ENCODE measurements around the gene PCBP4.

The PCBP4 gene

GRCh38 chr3:51968170-51968775 is 1.0 kb upstream of the PCBP4 start:
- peak overlapping the region; percentile 84 for H3K4me3 ChIP-seq (ENCODE audit: low read length)
- peaks cover 3% of the 10 kb centered on the region for H3K36me3 ChIP-seq (ENCODE audit: insufficient read depth, low read length)
- no peaks in the 10 kb centered on the region for H3K27me3 ChIP-seq (ENCODE audit: control insufficient read depth, insufficient read depth, low read length)
- H3K4me1 ChIP-seq (ENCODE audit: control insufficient read depth, insufficient read depth, low read length), result peaks cover 46% of the 10 kb centered on the region
- peak overlapping the region; percentile 99 for H3K4me2 ChIP-seq (ENCODE audit: low read length)
- no peaks in the 10 kb centered on the region for H3K9me3 ChIP-seq (replicated peaks; ENCODE audit: low read length)
- peak overlapping the region; percentile 80 for H3K9ac ChIP-seq (ENCODE audit: low read depth, low read length)

DNA sequence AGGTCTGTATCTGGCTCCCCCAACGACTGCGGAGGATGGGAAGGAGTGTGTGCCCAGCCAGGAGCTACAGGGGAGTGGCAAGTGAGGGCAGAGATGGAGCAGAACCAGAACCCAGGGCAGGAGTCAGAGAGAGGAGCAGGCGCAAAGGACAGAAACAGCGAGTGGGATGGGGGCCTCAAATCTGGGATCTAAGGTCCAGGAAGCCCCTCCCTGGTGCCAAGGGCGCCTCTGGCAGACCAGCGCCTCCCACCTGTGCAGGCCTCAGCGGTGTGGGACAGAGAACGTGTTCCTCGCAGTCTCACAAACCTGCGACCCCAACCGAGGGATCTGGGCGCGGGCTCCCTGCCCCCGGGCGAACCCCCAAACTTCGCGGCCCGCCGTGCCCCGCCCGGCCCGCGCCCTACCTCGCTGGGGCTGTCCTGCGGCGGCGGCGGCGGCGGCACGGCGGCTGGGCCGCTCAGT is 301 bp downstream of the PCBP4 start:
- Histone ChIP-seq H3K4me3 (ENCODE audit: low read length) (peak overlapping the region; percentile 90), H3K4me1 (ENCODE audit: control insufficient read depth, insufficient read depth, low read length) (peaks cover 46% of the 10 kb centered on the region), H3K9me3 (replicated peaks; ENCODE audit: low read length) (no peaks in the 10 kb centered on the region), H3K4me2 (ENCODE audit: low read length) (peak overlapping the region; percentile 100), H3K27me3 (ENCODE audit: control insufficient read depth, insufficient read depth, low read length) (no peaks in the 10 kb centered on the region), H3K9ac (ENCODE audit: low read depth, low read length) (peak overlapping the region; percentile 87), H3K36me3 (ENCODE audit: insufficient read depth, low read length) (peaks cover 9% of the 10 kb centered on the region)

GRCh38 chr3:51966486-51966885 is 768 bp downstream of the PCBP4 start:
- Histone ChIP-seq H3K4me3 (ENCODE audit: low read length) (peak overlapping the region; percentile 90), H3K9ac (ENCODE audit: low read depth, low read length) (peak overlapping the region; percentile 87), H3K27me3 (ENCODE audit: control insufficient read depth, insufficient read depth, low read length) (no peaks in the 10 kb centered on the region), H3K4me1 (ENCODE audit: control insufficient read depth, insufficient read depth, low read length) (peaks cover 46% of the 10 kb centered on the region), H3K36me3 (ENCODE audit: insufficient read depth, low read length) (peaks cover 9% of the 10 kb centered on the region), H3K9me3 (replicated peaks; ENCODE audit: low read length) (no peaks in the 10 kb centered on the region), H3K4me2 (ENCODE audit: low read length) (peak overlapping the region; percentile 100)

DNA sequence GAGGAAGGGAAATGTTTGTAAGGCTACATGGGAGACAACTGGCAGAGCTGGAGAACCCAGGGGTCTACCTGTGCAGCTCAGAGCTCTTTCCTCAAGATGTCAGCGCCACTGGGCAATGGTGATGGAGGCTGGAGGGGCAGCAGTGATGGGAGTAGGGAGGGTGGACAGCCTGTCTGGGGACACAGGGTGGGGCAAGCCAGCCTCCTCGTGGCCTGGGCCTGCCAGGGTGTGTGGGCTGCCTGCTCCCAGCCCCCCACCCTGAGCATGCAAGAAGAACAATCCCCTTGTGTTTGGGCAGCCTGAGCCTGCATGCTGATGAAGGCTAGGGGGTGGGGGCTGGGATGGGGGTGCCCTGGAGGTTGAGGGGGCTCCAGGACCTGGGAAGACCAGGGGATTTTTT is 1.2 kb downstream of the PCBP4 start:
- peaks cover 9% of the 10 kb centered on the region for H3K36me3 ChIP-seq (ENCODE audit: insufficient read depth, low read length)
- H3K9me3 ChIP-seq (replicated peaks; ENCODE audit: low read length), result no peaks in the 10 kb centered on the region
- peak overlapping the region; percentile 90 for H3K4me3 ChIP-seq (ENCODE audit: low read length)
- no peak overlapping the region for H3K9ac ChIP-seq (ENCODE audit: low read depth, low read length)
- peaks cover 46% of the 10 kb centered on the region for H3K4me1 ChIP-seq (ENCODE audit: control insufficient read depth, insufficient read depth, low read length)
- H3K4me2 ChIP-seq (ENCODE audit: low read length), result peak overlapping the region; percentile 100
- no peaks in the 10 kb centered on the region for H3K27me3 ChIP-seq (ENCODE audit: control insufficient read depth, insufficient read depth, low read length)

DNA sequence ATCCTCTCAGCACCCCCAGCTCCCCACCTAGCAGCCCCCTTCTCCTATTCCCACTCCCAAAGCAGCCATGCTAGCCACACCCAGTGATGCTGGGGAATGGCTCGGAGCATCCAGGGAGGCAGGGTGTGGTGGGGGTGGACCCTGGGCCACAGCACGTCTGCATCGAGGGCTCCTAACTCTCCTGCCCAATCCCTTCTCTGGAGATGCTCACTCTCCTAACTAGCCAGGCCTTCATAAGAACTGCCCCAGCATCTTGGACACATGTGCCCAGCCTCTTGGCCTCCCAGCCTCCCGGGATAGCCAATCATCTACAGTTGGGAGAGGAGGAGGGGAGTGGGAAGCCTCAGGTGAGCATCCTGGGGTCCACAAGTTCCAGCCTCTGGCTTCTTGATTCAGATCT is 2.7 kb downstream of the PCBP4 start:
- Histone ChIP-seq H3K4me2 (ENCODE audit: low read length) (peak overlapping the region; percentile 100), H3K4me3 (ENCODE audit: low read length) (peak overlapping the region; percentile 10), H3K9ac (ENCODE audit: low read depth, low read length) (peak overlapping the region; percentile 27), H3K36me3 (ENCODE audit: insufficient read depth, low read length) (peaks cover 14% of the 10 kb centered on the region), H3K9me3 (replicated peaks; ENCODE audit: low read length) (no peaks in the 10 kb centered on the region), H3K4me1 (ENCODE audit: control insufficient read depth, insufficient read depth, low read length) (peaks cover 46% of the 10 kb centered on the region), H3K27me3 (ENCODE audit: control insufficient read depth, insufficient read depth, low read length) (no peaks in the 10 kb centered on the region)

GRCh38 chr3:51963951-51964451 is 3.3 kb downstream of the PCBP4 start:
- Histone ChIP-seq H3K4me1 (ENCODE audit: control insufficient read depth, insufficient read depth, low read length) (peaks cover 46% of the 10 kb centered on the region), H3K4me3 (ENCODE audit: low read length) (peak overlapping the region; percentile 11), H3K9ac (ENCODE audit: low read depth, low read length) (peak overlapping the region; percentile 27), H3K4me2 (ENCODE audit: low read length) (peak overlapping the region; percentile 100), H3K27me3 (ENCODE audit: control insufficient read depth, insufficient read depth, low read length) (no peaks in the 10 kb centered on the region), H3K36me3 (ENCODE audit: insufficient read depth, low read length) (peaks cover 17% of the 10 kb centered on the region), H3K9me3 (replicated peaks; ENCODE audit: low read length) (no peaks in the 10 kb centered on the region)

DNA sequence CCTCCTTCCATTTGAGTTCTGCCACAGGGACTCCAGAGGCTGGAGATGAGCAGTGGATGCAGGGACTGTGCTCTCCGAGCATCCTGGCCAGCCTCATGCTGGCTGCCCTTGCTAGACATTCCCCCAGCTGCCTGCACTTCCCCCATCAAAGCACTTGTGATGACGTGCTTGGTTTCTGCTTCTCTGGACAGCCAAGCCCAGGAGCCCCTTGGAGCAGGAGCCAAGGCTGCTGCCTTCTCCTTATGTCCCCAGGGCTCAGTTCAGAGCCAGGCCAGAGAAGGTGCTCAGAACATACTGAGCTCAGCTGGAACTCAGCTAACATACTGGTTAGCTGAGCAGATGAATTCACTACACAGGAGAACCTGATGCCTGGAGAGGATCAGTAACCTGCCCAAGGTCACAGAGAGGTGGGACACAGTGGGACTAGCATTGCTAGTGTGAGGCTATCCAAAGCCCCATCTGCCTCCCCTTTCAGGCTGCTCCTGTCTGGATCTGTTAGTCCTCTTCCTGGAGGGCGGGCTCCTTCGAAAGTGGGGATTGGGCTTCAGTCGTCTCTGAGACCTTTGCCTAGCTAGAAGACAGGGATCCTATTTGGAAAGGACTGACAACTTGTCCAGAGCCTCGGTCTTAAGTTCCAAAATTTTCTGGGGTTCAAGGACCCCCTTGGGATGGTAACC is 4.3 kb downstream of the PCBP4 start:
- Histone ChIP-seq H3K27me3 (ENCODE audit: control insufficient read depth, insufficient read depth, low read length) (no peaks in the 10 kb centered on the region), H3K9me3 (replicated peaks; ENCODE audit: low read length) (no peaks in the 10 kb centered on the region), H3K36me3 (ENCODE audit: insufficient read depth, low read length) (peaks cover 25% of the 10 kb centered on the region), H3K4me2 (ENCODE audit: low read length) (no peak overlapping the region), H3K4me3 (ENCODE audit: low read length) (no peak overlapping the region), H3K4me1 (ENCODE audit: control insufficient read depth, insufficient read depth, low read length) (peaks cover 38% of the 10 kb centered on the region), H3K9ac (ENCODE audit: low read depth, low read length) (no peak overlapping the region)

GRCh38 chr3:51961602-51962569 is 5.4 kb downstream of the PCBP4 start:
- Histone ChIP-seq H3K4me2 (ENCODE audit: low read length) (no peak overlapping the region), H3K4me3 (ENCODE audit: low read length) (no peak overlapping the region), H3K4me1 (ENCODE audit: control insufficient read depth, insufficient read depth, low read length) (peaks cover 35% of the 10 kb centered on the region), H3K36me3 (ENCODE audit: insufficient read depth, low read length) (peaks cover 34% of the 10 kb centered on the region), H3K9me3 (replicated peaks; ENCODE audit: low read length) (no peaks in the 10 kb centered on the region), H3K27me3 (ENCODE audit: control insufficient read depth, insufficient read depth, low read length) (no peaks in the 10 kb centered on the region), H3K9ac (ENCODE audit: low read depth, low read length) (no peak overlapping the region)

DNA sequence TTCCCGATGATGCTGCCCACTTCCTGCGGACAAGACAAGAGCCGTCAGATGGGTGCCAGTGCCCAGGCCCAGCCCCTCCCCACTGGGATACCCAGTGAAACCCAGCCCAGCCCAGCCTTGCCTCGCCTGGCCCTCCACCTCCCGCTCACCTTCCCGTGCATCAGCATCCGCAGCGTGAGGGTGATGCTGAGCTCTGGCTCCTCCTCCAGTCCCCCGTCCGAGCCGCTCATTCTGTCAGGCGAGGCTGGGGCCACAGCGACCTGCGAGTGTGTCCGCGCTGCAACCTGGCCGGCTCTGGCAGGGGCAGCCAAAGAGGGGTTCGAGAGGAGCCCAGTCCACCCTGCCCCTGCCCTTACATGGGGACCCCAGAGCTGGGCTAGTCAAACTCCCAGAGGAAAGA is 6.2 kb downstream of the PCBP4 start:
- H3K27me3 ChIP-seq (ENCODE audit: control insufficient read depth, insufficient read depth, low read length), result no peaks in the 10 kb centered on the region
- H3K4me2 ChIP-seq (ENCODE audit: low read length), result no peak overlapping the region
- no peak overlapping the region for H3K4me3 ChIP-seq (ENCODE audit: low read length)
- peaks cover 37% of the 10 kb centered on the region for H3K36me3 ChIP-seq (ENCODE audit: insufficient read depth, low read length)
- H3K9me3 ChIP-seq (replicated peaks; ENCODE audit: low read length), result no peaks in the 10 kb centered on the region
- H3K4me1 ChIP-seq (ENCODE audit: control insufficient read depth, insufficient read depth, low read length), result peaks cover 34% of the 10 kb centered on the region
- H3K9ac ChIP-seq (ENCODE audit: low read depth, low read length), result no peak overlapping the region

DNA sequence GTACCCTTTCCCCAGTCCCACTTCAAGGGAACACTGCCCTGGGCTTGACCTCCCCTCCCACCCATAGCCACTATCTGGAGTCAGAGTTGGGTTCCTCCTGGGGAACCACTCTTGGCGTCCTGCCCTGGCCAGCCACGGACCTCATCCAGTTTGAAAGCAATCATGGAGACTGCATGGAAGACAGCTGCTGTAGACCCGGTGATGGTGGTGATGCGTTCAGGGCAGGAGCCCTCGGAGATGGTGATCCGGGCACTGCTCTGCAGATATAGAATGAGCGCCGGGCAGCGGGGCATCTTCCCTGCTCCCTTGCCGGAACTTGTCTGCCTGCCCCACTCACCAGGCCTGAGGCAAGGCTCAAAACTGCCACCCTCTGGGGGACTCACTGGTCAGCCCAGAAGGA is 6.9 kb downstream of the PCBP4 start:
- H3K4me3 ChIP-seq (ENCODE audit: low read length), result no peak overlapping the region
- no peak overlapping the region for H3K9ac ChIP-seq (ENCODE audit: low read depth, low read length)
- peaks cover 37% of the 10 kb centered on the region for H3K36me3 ChIP-seq (ENCODE audit: insufficient read depth, low read length)
- H3K27me3 ChIP-seq (ENCODE audit: control insufficient read depth, insufficient read depth, low read length), result no peaks in the 10 kb centered on the region
- no peaks in the 10 kb centered on the region for H3K9me3 ChIP-seq (replicated peaks; ENCODE audit: low read length)
- H3K4me1 ChIP-seq (ENCODE audit: control insufficient read depth, insufficient read depth, low read length), result peaks cover 34% of the 10 kb centered on the region
- no peak overlapping the region for H3K4me2 ChIP-seq (ENCODE audit: low read length)

DNA sequence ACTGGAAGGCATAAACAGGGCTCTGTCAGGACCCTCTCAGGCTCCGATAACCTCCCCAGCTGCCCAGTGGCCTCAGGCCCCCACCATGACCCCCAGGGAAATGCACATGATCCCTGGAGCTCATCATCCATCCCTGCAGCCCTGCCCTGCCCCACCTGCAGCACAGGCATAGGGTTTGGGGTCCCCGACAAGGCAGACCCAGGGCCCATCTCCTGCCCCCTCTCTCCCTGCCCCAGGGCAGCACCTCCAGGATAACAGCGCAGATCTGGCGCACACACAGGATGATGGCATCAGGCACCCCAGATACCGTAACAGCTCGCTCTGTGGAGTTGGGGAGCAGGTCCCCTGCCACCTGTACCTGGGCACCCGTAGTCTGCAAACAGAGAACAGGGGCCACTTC is 7.6 kb downstream of the PCBP4 start:
- Histone ChIP-seq H3K27me3 (ENCODE audit: control insufficient read depth, insufficient read depth, low read length) (no peaks in the 10 kb centered on the region), H3K36me3 (ENCODE audit: insufficient read depth, low read length) (peaks cover 34% of the 10 kb centered on the region), H3K4me3 (ENCODE audit: low read length) (no peak overlapping the region), H3K4me1 (ENCODE audit: control insufficient read depth, insufficient read depth, low read length) (peaks cover 30% of the 10 kb centered on the region), H3K4me2 (ENCODE audit: low read length) (no peak overlapping the region), H3K9me3 (replicated peaks; ENCODE audit: low read length) (no peaks in the 10 kb centered on the region), H3K9ac (ENCODE audit: low read depth, low read length) (no peak overlapping the region)
